HEK293 (cell line): Measurements from ENCODE around the gene PROCA1.

Source experiments
- ZBTB1 ChIP-seq: fragments of 450-650 bp; formaldehyde crosslinking; IDR thresholded peaks from 2 replicates; pipeline ENCODE4 v1.5.1; 2016; ENCODE audit warnings: missing biosample characterization, missing genetic modification characterization
- ZNF138 ChIP-seq: fragments of 450-650 bp; formaldehyde crosslinking; IDR thresholded peaks from 2 replicates; pipeline ENCODE4 v1.5.1; 2016; ENCODE audit warnings: missing biosample characterization, missing genetic modification characterization, borderline replicate concordance
- ZNF341 ChIP-seq: fragments of 450-650 bp; formaldehyde crosslinking; IDR thresholded peaks from 2 replicates; pipeline ENCODE4; 2016; ENCODE audit warnings: low read depth, missing biosample characterization, missing genetic modification characterization
- ZNF558 ChIP-seq: fragments of 450-650 bp; formaldehyde crosslinking; IDR thresholded peaks from 2 replicates; pipeline ENCODE4 v1.5.1; 2016; ENCODE audit warnings: missing biosample characterization, missing genetic modification characterization
- ZNF776 ChIP-seq: fragments of 450-650 bp; formaldehyde crosslinking; IDR thresholded peaks from 2 replicates; pipeline ENCODE4 v1.5.0; 2017; ENCODE audit warnings: missing biosample characterization, missing genetic modification characterization, borderline replicate concordance
- TF ChIP-seq, protein P1 (sequence below): fragments of 450-650 bp; formaldehyde crosslinking; IDR thresholded peaks from 2 replicates; pipeline ENCODE4 v1.5.1; 2016; ENCODE audit warnings: missing biosample characterization, missing genetic modification characterization

DNA sequence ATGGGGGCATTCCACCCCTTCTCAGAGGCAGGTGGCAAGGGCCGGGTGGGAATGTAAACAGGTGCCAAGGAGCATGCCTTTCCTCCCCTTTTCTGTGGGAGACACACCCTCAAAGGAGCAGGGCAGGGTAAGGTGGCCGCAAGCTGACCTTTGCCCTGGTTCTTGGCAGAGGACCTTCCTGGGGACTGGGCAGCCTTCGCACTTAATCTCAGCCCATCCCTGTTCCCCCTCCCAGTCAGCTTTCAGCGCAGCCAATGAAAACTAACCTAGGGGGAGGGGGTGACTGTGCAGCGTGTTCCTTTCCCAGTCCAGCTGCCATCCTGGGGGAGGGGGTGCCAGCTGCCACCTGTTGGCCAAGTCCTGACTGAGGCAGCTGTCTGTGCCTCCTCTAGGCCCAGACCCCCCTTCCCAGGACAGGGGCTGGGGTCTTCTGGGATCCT lies 34.9 kb upstream of the PROCA1 start:
- TF ChIP-seq, protein P1, sequence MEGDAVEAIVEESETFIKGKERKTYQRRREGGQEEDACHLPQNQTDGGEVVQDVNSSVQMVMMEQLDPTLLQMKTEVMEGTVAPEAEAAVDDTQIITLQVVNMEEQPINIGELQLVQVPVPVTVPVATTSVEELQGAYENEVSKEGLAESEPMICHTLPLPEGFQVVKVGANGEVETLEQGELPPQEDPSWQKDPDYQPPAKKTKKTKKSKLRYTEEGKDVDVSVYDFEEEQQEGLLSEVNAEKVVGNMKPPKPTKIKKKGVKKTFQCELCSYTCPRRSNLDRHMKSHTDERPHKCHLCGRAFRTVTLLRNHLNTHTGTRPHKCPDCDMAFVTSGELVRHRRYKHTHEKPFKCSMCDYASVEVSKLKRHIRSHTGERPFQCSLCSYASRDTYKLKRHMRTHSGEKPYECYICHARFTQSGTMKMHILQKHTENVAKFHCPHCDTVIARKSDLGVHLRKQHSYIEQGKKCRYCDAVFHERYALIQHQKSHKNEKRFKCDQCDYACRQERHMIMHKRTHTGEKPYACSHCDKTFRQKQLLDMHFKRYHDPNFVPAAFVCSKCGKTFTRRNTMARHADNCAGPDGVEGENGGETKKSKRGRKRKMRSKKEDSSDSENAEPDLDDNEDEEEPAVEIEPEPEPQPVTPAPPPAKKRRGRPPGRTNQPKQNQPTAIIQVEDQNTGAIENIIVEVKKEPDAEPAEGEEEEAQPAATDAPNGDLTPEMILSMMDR (tag by site-specific recombination): no peak
- no peak for TF ChIP-seq ZNF776 (tag by site-specific recombination)
- TF ChIP-seq ZBTB1 (tag by site-specific recombination): no peak
- no peak for TF ChIP-seq ZNF138 (tag by site-specific recombination)
- no peak for TF ChIP-seq ZNF341 (tag by site-specific recombination)
- no peak for TF ChIP-seq ZNF558
